Neural progenitor cell (in vitro differentiated cells): ENCODE data around the gene MYBPH. TPM values are rescaled to one million over a fixed set of nuclear protein-coding genes. Genes with fewer than 3 reads are reported as not detected.

Experiments
- DNase-seq: peaks from one replicate; pipeline ENCODE4 v3.0.0-alpha.2; 2016; ENCODE audit warnings: low spot score
- H2AFZ ChIP-seq: fragments of 200-600 bp; sonication (generic); replicated peaks from 2 replicates; pipeline ENCODE4 v1.6.1; 2016; ENCODE audit warnings: antibody characterized with exemption
- H3F3A ChIP-seq: fragments of 200-600 bp; sonication (generic); 2 replicates; pipeline ENCODE4 v1.6.1; 2016; ENCODE audit warnings: antibody characterized with exemption, low read depth
- H3K27ac ChIP-seq: fragments of 200-600 bp; sonication (generic); 2 replicates; pipeline ENCODE4 v1.5.1; 2016; ENCODE audit warnings: mild to moderate bottlenecking
- H3K27me3 ChIP-seq: fragments of 200-600 bp; sonication (generic); 2 replicates; pipeline ENCODE4 v1.6.1; 2016; ENCODE audit warnings: mild to moderate bottlenecking, moderate library complexity
- H3K36me3 ChIP-seq: fragments of 200-600 bp; sonication (generic); 2 replicates; pipeline ENCODE4 v1.5.1; 2016
- H3K4me1 ChIP-seq: fragments of 200-600 bp; sonication (generic); 2 replicates; pipeline ENCODE4 v1.6.1; 2016; ENCODE audit warnings: mixed run types
- H3K4me2 ChIP-seq: fragments of 200-600 bp; sonication (generic); 2 replicates; pipeline ENCODE4 v1.6.1; 2016
- H3K4me3 ChIP-seq: fragments of 200-600 bp; sonication (generic); 2 replicates; pipeline ENCODE4 v1.5.1; 2016
- H3K79me2 ChIP-seq: fragments of 200-600 bp; sonication (generic); 2 replicates; pipeline ENCODE4 v1.6.1; 2016; ENCODE audit warnings: low read depth
- H3K9ac ChIP-seq: fragments of 200-600 bp; sonication (generic); 2 replicates; pipeline ENCODE4 v1.6.1; 2016
- H3K9me3 ChIP-seq: fragments of 200-600 bp; sonication (generic); 2 replicates; pipeline ENCODE4 v1.5.1; 2016; ENCODE audit warnings: low read depth
- H4K20me1 ChIP-seq: fragments of 200-600 bp; sonication (generic); 2 replicates; pipeline ENCODE4 v1.6.1; 2016; ENCODE audit warnings: low read depth
- H3K27ac Mint-ChIP-seq: 3 replicates; pipeline ENCODE4 v1.8.0; 2021; ENCODE audit warnings: mixed read lengths
- H3K27me3 Mint-ChIP-seq: 2 replicates; pipeline ENCODE4 v1.8.0; 2022; ENCODE audit warnings: low read depth, mild to moderate bottlenecking, inconsistent platforms, moderate library complexity, mixed read lengths; ENCODE audit not compliant: insufficient read depth
- H3K36me3 Mint-ChIP-seq: 3 replicates; pipeline ENCODE4 v1.8.0; 2021; ENCODE audit warnings: mixed read lengths
- H3K4me1 Mint-ChIP-seq: 3 replicates; pipeline ENCODE4 v1.8.0; 2021; ENCODE audit warnings: mixed read lengths
- H3K4me3 Mint-ChIP-seq: 3 replicates; pipeline ENCODE4 v1.8.0; 2021; ENCODE audit warnings: mild to moderate bottlenecking, moderate library complexity, mixed read lengths
- H3K9me3 Mint-ChIP-seq: 3 replicates; pipeline ENCODE4 v1.8.0; 2020; ENCODE audit warnings: mixed read lengths
- CTCF ChIP-seq: fragments of 200-600 bp; sonication (generic); IDR thresholded peaks from 2 replicates; pipeline ENCODE4 v1.5.1; 2017; ENCODE audit warnings: antibody characterized with exemption, mild to moderate bottlenecking
- EZH2 ChIP-seq: fragments of 200-600 bp; sonication (generic); IDR thresholded peaks from 2 replicates; pipeline ENCODE4 v1.6.1; 2017; ENCODE audit warnings: antibody characterized with exemption, mild to moderate bottlenecking, moderate library complexity
- EZH2phosphoT487 ChIP-seq: fragments of 200-600 bp; sonication (generic); IDR thresholded peaks from 2 replicates; pipeline ENCODE4 v1.6.1; 2017; ENCODE audit warnings: antibody characterized with exemption
- total RNA-seq: library from RNA; depleted of rRNA; stranded (reverse); fragments of >200 nt; gene quantifications from 2 replicates; pipeline ENCODE4 v1.2.3, GENCODE V29; 2015; ENCODE audit warnings: low replicate concordance

The MYBPH gene
- total RNA-seq, 1 donor from 2014 or later, result not detected

- no peaks in the 10 kb centered on the region for H3K36me3 ChIP-seq
- no peaks in the 10 kb centered on the region for H3K79me2 ChIP-seq
- H3F3A ChIP-seq, result no peaks in the 10 kb centered on the region
- DNase-seq, result no peak
- H3K27me3 ChIP-seq, result no peaks in the 10 kb centered on the region
- no peaks in the 10 kb centered on the region for H3K9me3 ChIP-seq
- H3K36me3 Mint-ChIP-seq, result no peaks in the 10 kb centered on the region
- peaks cover 4% of the 10 kb centered on the region for H3K4me1 ChIP-seq
- peak overlapping the region; percentile 37 for H2AFZ ChIP-seq
- H3K27me3 Mint-ChIP-seq, result peaks cover 4% of the 10 kb centered on the region
- H3K4me3 Mint-ChIP-seq, result no peak overlapping the region
- H3K9ac ChIP-seq, result no peak overlapping the region
- H3K9me3 Mint-ChIP-seq, result peaks cover 4% of the 10 kb centered on the region
- TF ChIP-seq EZH2phosphoT487 (no peak), EZH2 (no peak), CTCF (no peak)
- no peak overlapping the region for H3K4me3 ChIP-seq
- no peaks in the 10 kb centered on the region for H4K20me1 ChIP-seq
- no peak overlapping the region for H3K4me2 ChIP-seq
- H3K27ac Mint-ChIP-seq, result no peak overlapping the region
- peaks cover 5% of the 10 kb centered on the region for H3K4me1 Mint-ChIP-seq
- H3K27ac ChIP-seq, result no peak overlapping the region
These were observed 24.4 kb upstream of the MYBPH start for GRCh38 chr1:203199816-203200571.

GRCh38 chr1:203199481-203199815 is 23.8 kb upstream of the MYBPH start:
- Histone ChIP-seq H3K4me1 (no peaks in the 10 kb centered on the region), H3K9me3 (no peaks in the 10 kb centered on the region), H3K27me3 (no peaks in the 10 kb centered on the region), H3K79me2 (no peaks in the 10 kb centered on the region), H3K27ac (no peak overlapping the region), H3K9ac (no peak overlapping the region), H3F3A (no peaks in the 10 kb centered on the region), H2AFZ (no peak overlapping the region), H4K20me1 (no peaks in the 10 kb centered on the region), H3K4me3 (no peak overlapping the region), H3K36me3 (no peaks in the 10 kb centered on the region), H3K4me2 (no peak overlapping the region)
- DNase-seq, result no peak
- H3K4me3 Mint-ChIP-seq, result no peak overlapping the region
- no peak overlapping the region for H3K27ac Mint-ChIP-seq
- peaks cover 5% of the 10 kb centered on the region for H3K4me1 Mint-ChIP-seq
- H3K27me3 Mint-ChIP-seq, result peaks cover 4% of the 10 kb centered on the region
- no peak for TF ChIP-seq EZH2phosphoT487
- no peak for TF ChIP-seq CTCF
- no peak for TF ChIP-seq EZH2
- no peaks in the 10 kb centered on the region for H3K36me3 Mint-ChIP-seq
- H3K9me3 Mint-ChIP-seq, result peaks cover 4% of the 10 kb centered on the region

GRCh38 chr1:203199002-203199401 is 23.4 kb upstream of the MYBPH start:
- peaks cover 5% of the 10 kb centered on the region for H3K4me1 Mint-ChIP-seq
- Histone ChIP-seq H3K4me3 (no peak overlapping the region), H2AFZ (no peak overlapping the region), H3F3A (no peaks in the 10 kb centered on the region), H4K20me1 (no peaks in the 10 kb centered on the region), H3K4me1 (no peaks in the 10 kb centered on the region), H3K4me2 (no peak overlapping the region), H3K27ac (no peak overlapping the region), H3K36me3 (no peaks in the 10 kb centered on the region), H3K79me2 (no peaks in the 10 kb centered on the region), H3K9ac (no peak overlapping the region), H3K9me3 (no peaks in the 10 kb centered on the region), H3K27me3 (no peaks in the 10 kb centered on the region)
- no peak overlapping the region for H3K4me3 Mint-ChIP-seq
- H3K9me3 Mint-ChIP-seq, result peaks cover 4% of the 10 kb centered on the region
- peaks cover 4% of the 10 kb centered on the region for H3K27me3 Mint-ChIP-seq
- H3K27ac Mint-ChIP-seq, result no peak overlapping the region
- TF ChIP-seq EZH2, result no peak
- TF ChIP-seq EZH2phosphoT487, result no peak
- no peak for DNase-seq
- H3K36me3 Mint-ChIP-seq, result no peaks in the 10 kb centered on the region

GRCh38 chr1:203197625-203198024 is 22.0 kb upstream of the MYBPH start:
- no peak overlapping the region for H3K4me3 Mint-ChIP-seq
- Histone ChIP-seq H3F3A (no peaks in the 10 kb centered on the region), H3K4me1 (no peaks in the 10 kb centered on the region), H3K9me3 (no peaks in the 10 kb centered on the region), H3K4me3 (no peak overlapping the region), H2AFZ (no peak overlapping the region), H3K27me3 (no peaks in the 10 kb centered on the region), H3K4me2 (no peak overlapping the region), H3K27ac (no peak overlapping the region), H4K20me1 (no peaks in the 10 kb centered on the region), H3K9ac (no peak overlapping the region), H3K79me2 (no peaks in the 10 kb centered on the region), H3K36me3 (no peaks in the 10 kb centered on the region)
- peaks cover 5% of the 10 kb centered on the region for H3K4me1 Mint-ChIP-seq
- H3K27me3 Mint-ChIP-seq, result peaks cover 5% of the 10 kb centered on the region
- TF ChIP-seq CTCF (no peak), EZH2phosphoT487 (no peak), EZH2 (no peak)
- no peaks in the 10 kb centered on the region for H3K36me3 Mint-ChIP-seq
- no peak for DNase-seq
- H3K9me3 Mint-ChIP-seq, result peaks cover 4% of the 10 kb centered on the region
- no peak overlapping the region for H3K27ac Mint-ChIP-seq
